GM19193 (cell line): Measurements from ENCODE around the gene GPS2.

ENCODE experiments used
- POLR2A ChIP-seq: IDR thresholded peaks from 4 replicates; pipeline ENCODE4 v1.6.1; 2011; ENCODE audit not compliant: insufficient read depth, insufficient read length; ENCODE audit errors: extremely low read depth

The GPS2 gene, protein sequence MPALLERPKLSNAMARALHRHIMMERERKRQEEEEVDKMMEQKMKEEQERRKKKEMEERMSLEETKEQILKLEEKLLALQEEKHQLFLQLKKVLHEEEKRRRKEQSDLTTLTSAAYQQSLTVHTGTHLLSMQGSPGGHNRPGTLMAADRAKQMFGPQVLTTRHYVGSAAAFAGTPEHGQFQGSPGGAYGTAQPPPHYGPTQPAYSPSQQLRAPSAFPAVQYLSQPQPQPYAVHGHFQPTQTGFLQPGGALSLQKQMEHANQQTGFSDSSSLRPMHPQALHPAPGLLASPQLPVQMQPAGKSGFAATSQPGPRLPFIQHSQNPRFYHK

GRCh38 chr17:7314719-7315569 lies at the start of gene GPS2:
Gene GPS2 (minus strand): TSS chr17:7315360. CDS start chr17:7315052, 308 bp downstream.
- peak; percentile 86 for TF ChIP-seq POLR2A

DNA sequence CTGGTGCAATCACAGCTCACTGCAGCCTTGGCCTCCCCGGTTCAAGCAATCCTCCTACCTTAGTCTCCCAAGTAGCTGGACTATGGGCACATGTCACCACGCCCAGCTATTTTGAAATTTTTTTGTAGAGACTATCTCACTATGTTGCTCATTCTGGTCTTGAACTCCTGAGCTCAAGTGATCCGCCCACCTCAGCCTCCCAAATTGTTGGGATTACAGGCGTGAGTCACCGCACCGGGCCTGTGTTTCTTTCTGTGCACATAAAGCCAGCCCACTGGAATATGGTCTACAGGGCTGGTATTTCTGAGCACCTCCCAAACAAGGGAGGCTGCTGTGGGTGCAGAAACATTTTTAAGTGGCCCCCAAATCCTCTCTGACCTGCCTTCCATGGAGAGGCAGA lies 48.2 kb upstream of the GPS2 start:
- no peak for TF ChIP-seq POLR2A

DNA sequence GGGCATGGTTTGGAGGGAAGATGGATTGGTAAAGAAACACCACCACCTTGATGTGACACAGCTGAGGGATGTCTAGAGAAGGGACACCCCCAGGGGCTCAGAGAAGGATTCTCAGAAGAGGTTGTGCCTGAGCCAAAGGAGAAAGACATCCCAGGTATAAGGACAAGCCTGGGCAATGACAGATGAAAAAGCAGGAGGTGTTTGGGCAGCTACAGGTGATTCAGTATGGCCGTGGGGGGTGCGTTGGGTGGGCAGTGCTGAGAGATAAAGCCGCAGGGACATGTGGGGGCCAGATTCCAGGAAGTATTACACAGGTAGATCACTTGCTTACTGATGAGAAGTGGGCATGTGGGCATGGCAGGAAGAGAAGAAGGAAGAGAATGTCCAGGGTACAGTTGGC lies 46.7 kb upstream of the GPS2 start:
- TF ChIP-seq POLR2A: no peak

DNA sequence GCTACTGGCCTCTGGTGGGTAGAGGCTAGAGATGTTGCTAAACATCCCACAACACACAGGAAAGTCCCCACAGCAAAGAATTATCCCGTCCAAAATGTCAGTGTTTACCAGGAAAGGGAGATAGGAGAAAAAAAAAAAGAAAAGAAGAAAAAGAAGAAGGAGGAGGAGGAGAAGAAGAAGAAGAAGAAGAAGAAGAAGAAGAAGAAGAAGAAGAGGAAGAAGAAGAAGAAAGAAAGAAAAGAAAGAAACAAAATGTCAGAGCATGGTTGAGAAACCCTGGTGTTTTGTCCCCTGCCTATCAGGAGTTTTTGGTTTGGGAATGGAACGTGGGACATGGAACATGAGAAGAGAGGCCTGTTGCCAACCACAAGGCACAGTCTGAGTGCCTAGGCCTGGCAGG lies 42.2 kb upstream of the GPS2 start:
- no peak for TF ChIP-seq POLR2A

GRCh38 chr17:7356756-7357155 lies 41.6 kb upstream of the GPS2 start:
- TF ChIP-seq POLR2A: no peak

DNA sequence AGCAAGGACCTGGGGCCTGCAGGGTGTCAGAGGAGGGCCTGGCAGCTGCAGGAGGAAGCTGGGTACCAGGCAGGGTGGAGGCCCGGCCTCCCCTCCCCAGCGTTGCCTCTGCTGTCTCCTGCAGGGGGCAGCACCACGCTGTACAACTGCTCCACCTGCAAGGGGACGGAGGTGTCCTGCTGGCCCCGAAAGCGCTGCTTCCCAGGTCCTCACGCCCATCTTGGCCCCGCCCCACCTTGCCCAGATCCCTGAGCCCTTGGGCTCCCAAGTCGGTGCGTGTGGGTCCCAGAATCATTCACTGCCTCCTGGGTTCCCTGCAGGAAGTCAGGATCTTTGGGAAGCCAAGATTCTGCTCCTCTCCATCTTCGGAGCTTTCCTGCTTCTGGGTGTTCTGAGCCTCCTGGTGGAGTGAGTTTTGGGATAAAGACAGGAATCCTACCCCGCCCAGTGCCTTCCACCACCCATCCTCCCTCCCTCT lies 41.0 kb upstream of the GPS2 start:
- TF ChIP-seq POLR2A: no peak

DNA sequence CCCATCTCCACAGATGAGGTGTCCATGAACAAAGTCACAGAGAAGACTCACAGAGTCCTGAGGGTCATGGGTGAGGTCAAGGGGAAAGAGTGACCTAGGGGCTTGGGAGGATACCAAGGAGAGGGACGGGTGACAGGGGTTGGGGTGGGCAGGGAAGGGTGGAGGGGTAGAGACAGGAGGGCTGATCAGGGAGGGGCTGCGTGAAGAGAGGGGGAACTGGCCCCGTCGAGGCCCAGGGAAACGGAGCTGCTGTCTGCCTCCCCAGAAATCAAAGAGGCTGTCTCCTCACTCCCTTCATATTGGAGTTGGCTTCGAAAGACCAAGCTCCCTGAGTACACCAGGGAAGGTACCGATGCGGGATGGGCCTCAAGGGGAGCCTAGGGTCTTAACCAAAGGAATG lies 40.4 kb upstream of the GPS2 start:
- no peak for TF ChIP-seq POLR2A

GRCh38 chr17:7355053-7355452 lies 39.9 kb upstream of the GPS2 start, which contains the start of gene TMEM95:
Gene TMEM95 (plus strand): TSS chr17:7355156. CDS start chr17:7355205, 49 bp downstream.
- TF ChIP-seq POLR2A: no peak

GRCh38 chr17:7354262-7354843 lies 39.2 kb upstream of the GPS2 start:
- TF ChIP-seq POLR2A: no peak

GRCh38 chr17:7352910-7353635 lies 37.9 kb upstream of the GPS2 start:
- no peak for TF ChIP-seq POLR2A

- no peak for TF ChIP-seq POLR2A
Measured at GRCh38 chr17:7352503-7352889, 37.3 kb upstream of the GPS2 start.

DNA sequence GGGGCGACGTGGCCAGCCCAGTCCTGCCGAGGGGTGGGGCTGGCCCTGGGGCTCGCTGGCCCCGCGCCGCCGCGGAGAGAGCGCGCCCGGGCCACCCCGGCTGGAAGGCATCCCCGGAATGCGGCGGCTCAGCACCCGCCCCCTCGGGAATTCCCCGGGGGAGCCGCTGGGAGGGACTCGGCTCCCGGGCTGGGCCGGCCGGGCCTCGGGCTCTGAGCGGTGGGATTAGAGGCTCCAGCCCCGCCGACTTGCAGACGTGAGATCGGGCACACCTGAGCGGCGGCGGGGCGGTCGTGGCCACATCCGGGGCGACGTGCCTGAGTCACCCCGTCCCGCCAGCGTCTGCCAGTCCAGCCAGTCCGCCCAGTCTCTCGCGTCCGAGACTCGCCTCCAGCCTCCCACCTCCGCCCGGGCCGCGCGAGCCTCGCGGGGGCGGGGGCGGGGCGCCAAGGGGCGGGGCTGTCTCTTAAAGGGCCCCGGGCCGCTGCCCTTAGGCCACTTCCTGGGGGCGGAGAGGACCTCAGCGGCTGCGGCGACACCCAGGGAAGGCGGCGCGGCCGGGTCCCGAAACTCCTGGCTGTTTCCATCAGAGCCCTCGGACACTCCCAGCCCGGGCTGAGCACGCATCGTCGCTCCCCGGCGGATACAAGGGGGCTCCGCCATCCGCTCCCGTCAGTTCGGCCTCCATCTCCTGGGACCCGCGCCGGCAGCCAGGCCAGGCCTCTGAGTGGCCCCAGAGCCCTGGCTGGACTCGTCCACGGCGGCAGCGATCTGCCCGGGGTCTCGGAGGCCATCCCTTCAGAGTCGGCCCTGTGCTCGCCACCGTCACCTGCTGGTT lies 36.7 kb upstream of the GPS2 start, which contains the start of gene KCTD11:
Gene KCTD11, plus strand, starts transcription at position 498 of the 838 bp plus-strand sequence.
- peak; percentile 57 for TF ChIP-seq POLR2A

GRCh38 chr17:7348478-7349242 lies 33.5 kb upstream of the GPS2 start:
- TF ChIP-seq POLR2A: no peak
